H1 (cell line): Measurements from ENCODE around the gene AFG1L. TPM values are rescaled to one million over a fixed set of nuclear protein-coding genes. Genes with fewer than 3 reads are reported as not detected.
A peak's percentile ranks its signal among the peaks of the same experiment; 100 is the strongest.

Experiments
- ATF2 ChIP-seq: IDR thresholded peaks from 2 replicates; pipeline ENCODE4 v1.6.1; 2012; ENCODE audit warnings: low read length, inconsistent platforms
- CEBPB ChIP-seq: IDR thresholded peaks from 2 replicates; pipeline ENCODE4 v1.6.1; 2012; ENCODE audit warnings: low read depth, low read length
- CREB1 ChIP-seq: IDR thresholded peaks from 2 replicates; pipeline ENCODE4 v1.6.1; 2012; ENCODE audit warnings: inconsistent platforms
- EP300 ChIP-seq, 2 experiments: IDR thresholded peaks; 1 replicate in 1 of 2; 2 replicates in 1 of 2; pipeline ENCODE4 v1.6.1; 2011 to 2012; ENCODE audit warnings: low read depth in 2 of 2, low read length in 2 of 2, mild to moderate bottlenecking in 2 of 2, borderline replicate concordance in 1 of 2, inconsistent platforms in 1 of 2, moderate library complexity in 1 of 2
- GTF2F1 ChIP-seq: IDR thresholded peaks from 2 replicates; pipeline ENCODE4 v1.6.1; 2012; ENCODE audit warnings: low read depth, low read length, improper control_type of control experiment, borderline replicate concordance
- HDAC2 ChIP-seq, 2 experiments: fragments of 300-600 bp in 1 of 2; sonication (generic) in 1 of 2; IDR thresholded peaks; 2 replicates each; pipeline ENCODE4 v1.6.1; 2011 to 2012; ENCODE audit warnings: low read depth in 2 of 2, low read length in 2 of 2, mild to moderate bottlenecking in 2 of 2, moderate library complexity in 2 of 2, borderline replicate concordance in 1 of 2, inconsistent platforms in 1 of 2
- JUN ChIP-seq: IDR thresholded peaks from 2 replicates; pipeline ENCODE4 v1.6.1; 2011; ENCODE audit warnings: low read depth, mild to moderate bottlenecking, improper control_type of control experiment, low read length
- NANOG ChIP-seq: IDR thresholded peaks from 2 replicates; pipeline ENCODE4 v1.6.1; 2011; ENCODE audit warnings: low read length, low read depth, mild to moderate bottlenecking, inconsistent platforms; ENCODE audit not compliant: insufficient read depth, poor library complexity, severe bottlenecking
- NRF1 ChIP-seq: IDR thresholded peaks from 2 replicates; pipeline ENCODE4 v1.6.1; 2011; ENCODE audit warnings: mild to moderate bottlenecking, low read depth, low read length, improper control_type of control experiment
- POLR2AphosphoS5 ChIP-seq: IDR thresholded peaks from 2 replicates; pipeline ENCODE4 v1.6.1; 2011; ENCODE audit warnings: low read depth, low read length
- RAD21 ChIP-seq, 2 experiments: IDR thresholded peaks in 1 of 2; conservative IDR thresholded peaks in 1 of 2; 2 replicates each; pipeline ENCODE4 v1.6.1; 2011; ENCODE audit warnings: low read depth in 2 of 2, low read length in 2 of 2, improper control_type of control experiment in 1 of 2, inconsistent platforms in 1 of 2, mild to moderate bottlenecking in 1 of 2, moderate library complexity in 1 of 2
- RFX5 ChIP-seq: IDR thresholded peaks from 2 replicates; pipeline ENCODE4 v1.6.1; 2011; ENCODE audit warnings: low read depth, low read length, improper control_type of control experiment, borderline replicate concordance
- SIN3A ChIP-seq, 2 experiments: IDR thresholded peaks in 1 of 2; conservative IDR thresholded peaks in 1 of 2; 2 replicates each; pipeline ENCODE4 v1.6.1; 2011 to 2012; ENCODE audit warnings: low read length in 2 of 2, improper control_type of control experiment in 1 of 2, low read depth in 1 of 2, mild to moderate bottlenecking in 1 of 2
- SIRT6 ChIP-seq: IDR thresholded peaks from one replicate; pipeline ENCODE4 v1.7.1; 2012; ENCODE audit warnings: low read length, inconsistent platforms
- SP2 ChIP-seq: IDR thresholded peaks from 2 replicates; pipeline ENCODE4 v1.6.1; 2012; ENCODE audit warnings: mild to moderate bottlenecking, low read length, inconsistent platforms
- SRF ChIP-seq: IDR thresholded peaks from 2 replicates; pipeline ENCODE4 v1.6.1; 2011; ENCODE audit warnings: mild to moderate bottlenecking, low read depth, low read length, moderate library complexity
- SUZ12 ChIP-seq: fragments of 200-600 bp; sonication (generic); IDR thresholded peaks from 2 replicates; pipeline ENCODE4 v1.6.1; 2012; ENCODE audit warnings: mild to moderate bottlenecking, inconsistent platforms, low read length, moderate library complexity, mixed read lengths
- TAF7 ChIP-seq: optimal IDR thresholded peaks from 2 replicates; pipeline ENCODE3; 2011; ENCODE audit warnings: low read depth, mild to moderate bottlenecking, inconsistent platforms, low read length, moderate library complexity, borderline replicate concordance
- TBP ChIP-seq: IDR thresholded peaks from 2 replicates; pipeline ENCODE4 v1.6.1; 2011; ENCODE audit warnings: low read depth, low read length, improper control_type of control experiment
- YY1 ChIP-seq: IDR thresholded peaks from 2 replicates; pipeline ENCODE4 v1.6.1; 2011; ENCODE audit warnings: low read depth, mild to moderate bottlenecking, low read length
- polyA plus RNA-seq, 7 experiments: library from polyadenylated mRNA; depleted of rRNA in 3 of 7; stranded (reverse) in 5 of 7; unstranded in 2 of 7; fragments of >200 nt in 5 of 7; fragments of 200-250 nt in 2 of 7; gene quantifications; 1 replicate in 5 of 7; 2 replicates in 1 of 7; 4 replicates in 1 of 7; pipeline versions ENCODE4 v1.2.1 to v1.2.3, GENCODE V29; 2011 to 2013; ENCODE audit warnings: missing spikeins in 2 of 7, mixed read lengths in 2 of 7
- total RNA-seq: library from RNA; stranded (reverse); fragmentation: NEBNext Ultra II Directional; extraction: Animal tissue kit (Norgen Biotek cat#: 25700); gene quantifications from 2 replicates; pipeline ENCODE4 v1.2.1, GENCODE V29; 2021

Gene AFG1L
- total and polyA plus RNA-seq, 2 of the 8 experiments (the other 6 are each of a cell fraction or from before 2014, with no cell fraction given): 0.98 to 5.7 TPM

GRCh38 chr6:108558372-108559096, 263.7 kb downstream of the AFG1L start (continued):
- TF ChIP-seq ATF2: peak; percentile 99
- 0 out of 4 replicates have a peak, but pooled peaks of 1 of the 2 experiments have one; percentile 13 for TF ChIP-seq RAD21 (IDR thresholded peaks at IDR 0.05 in 1 of 2, conservative IDR thresholded peaks at IDR 0.05 in 1 of 2; ENCODE audit: low read depth in 2 of 2, low read length in 2 of 2)
- no peak for TF ChIP-seq GTF2F1
- no peak for TF ChIP-seq SRF
- TF ChIP-seq NANOG: no peak
- TF ChIP-seq EP300 (IDR thresholded peaks at IDR 0.05; ENCODE audit: borderline replicate concordance in 1 of 2, low read depth in 2 of 2, low read length in 2 of 2): peak in 1 of 2 experiments; percentile 57; a peak in 1 of 3 replicates
- TF ChIP-seq POLR2AphosphoS5: peak; percentile 82; the same call in 1 of the 2 replicates
- peak; percentile 50 for TF ChIP-seq TBP
- no peak for TF ChIP-seq HDAC2 (IDR thresholded peaks at IDR 0.05; ENCODE audit: borderline replicate concordance in 1 of 2, low read depth in 2 of 2, low read length in 2 of 2)
- TF ChIP-seq SIRT6: no peak
- peak; percentile 88 for TF ChIP-seq JUN
- TF ChIP-seq NRF1: no peak
- TF ChIP-seq SP2: peak; percentile 10; the same call in 1 of the 2 replicates
- TF ChIP-seq SUZ12: no peak
- no peak for TF ChIP-seq TAF7
- peak; percentile 96 for TF ChIP-seq CREB1
- peak; percentile 58 for TF ChIP-seq YY1
- peak; percentile 80 to 82; a peak in 2 of 4 replicates for TF ChIP-seq SIN3A (conservative IDR thresholded peaks at IDR 0.05 in 1 of 2, IDR thresholded peaks at IDR 0.05 in 1 of 2; ENCODE audit: low read depth in 1 of 2, low read length in 2 of 2)
- peak; percentile 34; the same call in 1 of the 2 replicates for TF ChIP-seq RFX5
- 0 out of 2 replicates have a peak, but pooled peaks have one; percentile 25 for TF ChIP-seq CEBPB
